Heart right ventricle (tissue), 16 donors: ENCODE measurements around the gene ZNF614. TPM values are rescaled to one million over a fixed set of nuclear protein-coding genes. Genes with fewer than 3 reads are reported as not detected.
"Not testable (repeated sequence)": the region's sequence is repeated elsewhere in the genome, so short reads cannot be mapped to it uniquely, and the experiment has no call there.

Experiments used
- ATAC-seq, 8 donors: fragments of 200-7000 bp; cut with Tn5 transposase; one replicate each; pipeline ENCODE4 v1.9.1; 2020; ENCODE audit warnings: mild to moderate bottlenecking in 8 of 8, moderate library complexity in 8 of 8, moderate number of reproducible peaks in 1 of 8
- DNase-seq, 2 donors: peaks; one replicate each; pipeline ENCODE4 v3.0.0-alpha.2; 2020
- H3K27ac ChIP-seq, 10 donors: fragments of 200-600 bp; sonication (generic) in 2 of 10; one replicate each; pipeline versions ENCODE4 v1.5.0 to v1.8.0; 2020 to 2022; ENCODE audit warnings: mild to moderate bottlenecking in 3 of 10
- H3K27me3 ChIP-seq, 7 donors: fragments of 200-600 bp; one replicate each; pipeline ENCODE4 v1.8.0; 2021 to 2022; ENCODE audit warnings: mild to moderate bottlenecking in 2 of 7
- H3K36me3 ChIP-seq, 9 donors: fragments of 200-600 bp; sonication (generic) in 1 of 9; one replicate each; pipeline versions ENCODE4 v1.5.0 to v1.8.0; 2020 to 2022; ENCODE audit warnings: mild to moderate bottlenecking in 2 of 9
- H3K4me1 ChIP-seq, 9 donors: fragments of 200-600 bp; sonication (generic) in 1 of 9; one replicate each; pipeline versions ENCODE4 v1.5.0 to v1.8.0; 2020 to 2022; ENCODE audit warnings: mild to moderate bottlenecking in 4 of 9
- H3K4me3 ChIP-seq, 10 donors: fragments of 200-600 bp; sonication (generic) in 2 of 10; one replicate each; pipeline versions ENCODE4 v1.5.0 to v1.8.0; 2020 to 2022; ENCODE audit warnings: mild to moderate bottlenecking in 7 of 10, moderate library complexity in 2 of 10
- H3K9me3 ChIP-seq, 11 donors: fragments of 200-600 bp in 10 of 11; sonication (generic) in 2 of 11; one replicate each; pipeline versions ENCODE4 v1.5.0 to v1.8.0; 2013 to 2022; ENCODE audit warnings: mild to moderate bottlenecking in 2 of 11, control low read depth in 1 of 11, moderate library complexity in 1 of 11
- WGBS, 2 donors: extraction: QIAGEN DNeasy Blood & Tissue Kit; methylation state at CpG; one replicate each; pipeline ENCODE4 v1.1.7; 2013; ENCODE audit warnings: inconsistent platforms in 1 of 2; 5-methylcytosine and 5-hydroxymethylcytosine counted together
- intact Hi-C, 10 donors: fragments of 100-400 bp; cut with DNase I; formaldehyde crosslinking; loops; one replicate each; pipeline versions ENCODE4 v1.11.1 to v1.14.2; 2022
- polyA plus RNA-seq, 2 donors: library from polyadenylated mRNA; stranded (reverse); fragments of 200-250 nt; gene quantifications; one replicate each; pipeline ENCODE4 v1.2.3, GENCODE V29; 2013
- total RNA-seq, 10 donors: library from RNA; stranded (reverse); fragmentation: NEBNext Ultra II Directional in 3 of 10; extraction: Animal tissue kit (Norgen Biotek cat#: 25700) in 3 of 10; gene quantifications; one replicate each; pipeline versions ENCODE4 v1.2.1 to v1.2.4, GENCODE V29; 2021 to 2023
- TF ChIP-seq, protein P1 (sequence below), 9 donors: fragments of 200-600 bp; sonication (generic) in 2 of 9; IDR thresholded peaks; one replicate each; pipeline versions ENCODE4 v1.5.0 to v1.8.0; 2021 to 2022; ENCODE audit warnings: antibody characterized with exemption in 9 of 9, mild to moderate bottlenecking in 5 of 9, moderate library complexity in 1 of 9
- donor health status: Arrhythmogenic right ventricular cardiomyopathy.
- donor health status: ischemic (EF 13 %, LVEDD 7.1; RV severe dilation, severe dysfunction).
- donor health status: healthy with polysubstance abuse.
- donor health status: DM: no; HTN: yes; CAD: no.
- donor health status: DM: no; HTN: no; CAD: no.
- donor health status: ischemic (EF 25% LVEDD 6.9; RV normal size, moderate dysfunction).
- donor health status: ischemic (EF 25% LVEDD 5.7; RV mildly dilated, moderate dysfunction).
- donor health status: healthy.
- donor health status: DM: yes; HTN: yes; CAD: no.
- donor health status: Ischemic cardiomyopathy.
- donor health status: ischemic (EF 35%, LVEDD 5.7; RV mildly dilated, moderate dysfunction).
- donor health status: nonischemic (EF 11% LVEDD 7.7; RV severe dilation, severe dysfunction).
- donor health status: DM: yes; HTN: yes; CAD: no.
- donor health status: PGD.
- donor health status: ischemic (EF 29% LVEDD 5.4; RV normal size, mild dysfunction).
- donor health status: nonischemic (EF 23%, LVEDD 6.1; RV moderate dilation, normal function).

Gene ZNF614
- total and polyA plus RNA-seq, 12 donors: 3.0 to 8.4 (median 6.8) TPM

DNA sequence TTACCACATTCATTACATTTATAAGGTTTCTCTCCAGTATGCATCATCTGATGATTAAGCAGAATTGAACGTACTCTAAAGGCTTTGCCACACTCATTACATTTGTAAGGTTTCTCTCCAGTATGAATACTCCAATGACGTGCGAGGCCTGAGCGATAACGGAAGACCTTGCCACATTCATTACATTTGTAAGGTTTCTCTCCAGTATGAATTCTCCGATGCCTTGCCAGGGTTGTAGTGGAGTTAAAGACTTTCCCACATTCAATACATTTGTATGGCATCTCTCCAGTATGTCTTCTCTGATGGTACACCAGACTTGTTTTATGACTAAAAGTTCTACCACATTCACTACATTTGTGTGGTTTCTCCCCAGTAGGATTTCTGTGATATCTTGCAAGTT, 37.2 kb upstream of the ZNF614 start:
- peaks cover 8 to 97% (median 70%) of the 10 kb centered on the region in 9 donors for H3K36me3 ChIP-seq
- no peaks in the 10 kb centered on the region for H3K27me3 ChIP-seq
- ATAC-seq (no peak), DNase-seq (no peak)
- TF ChIP-seq, protein P1, sequence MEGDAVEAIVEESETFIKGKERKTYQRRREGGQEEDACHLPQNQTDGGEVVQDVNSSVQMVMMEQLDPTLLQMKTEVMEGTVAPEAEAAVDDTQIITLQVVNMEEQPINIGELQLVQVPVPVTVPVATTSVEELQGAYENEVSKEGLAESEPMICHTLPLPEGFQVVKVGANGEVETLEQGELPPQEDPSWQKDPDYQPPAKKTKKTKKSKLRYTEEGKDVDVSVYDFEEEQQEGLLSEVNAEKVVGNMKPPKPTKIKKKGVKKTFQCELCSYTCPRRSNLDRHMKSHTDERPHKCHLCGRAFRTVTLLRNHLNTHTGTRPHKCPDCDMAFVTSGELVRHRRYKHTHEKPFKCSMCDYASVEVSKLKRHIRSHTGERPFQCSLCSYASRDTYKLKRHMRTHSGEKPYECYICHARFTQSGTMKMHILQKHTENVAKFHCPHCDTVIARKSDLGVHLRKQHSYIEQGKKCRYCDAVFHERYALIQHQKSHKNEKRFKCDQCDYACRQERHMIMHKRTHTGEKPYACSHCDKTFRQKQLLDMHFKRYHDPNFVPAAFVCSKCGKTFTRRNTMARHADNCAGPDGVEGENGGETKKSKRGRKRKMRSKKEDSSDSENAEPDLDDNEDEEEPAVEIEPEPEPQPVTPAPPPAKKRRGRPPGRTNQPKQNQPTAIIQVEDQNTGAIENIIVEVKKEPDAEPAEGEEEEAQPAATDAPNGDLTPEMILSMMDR (IDR thresholded peaks at IDR 0.05): no peak
- no peak overlapping the region for H3K27ac ChIP-seq
- no peak overlapping the region for H3K4me3 ChIP-seq
- peaks cover 0 to 100% (median 71%) of the 10 kb centered on the region in 11 donors for H3K9me3 ChIP-seq
- no peaks in the 10 kb centered on the region for H3K4me1 ChIP-seq
- intact Hi-C loops: no loop called here
- 99% methylated on average over 6 of the region's 6 CpGs for WGBS, 2 donors

DNA sequence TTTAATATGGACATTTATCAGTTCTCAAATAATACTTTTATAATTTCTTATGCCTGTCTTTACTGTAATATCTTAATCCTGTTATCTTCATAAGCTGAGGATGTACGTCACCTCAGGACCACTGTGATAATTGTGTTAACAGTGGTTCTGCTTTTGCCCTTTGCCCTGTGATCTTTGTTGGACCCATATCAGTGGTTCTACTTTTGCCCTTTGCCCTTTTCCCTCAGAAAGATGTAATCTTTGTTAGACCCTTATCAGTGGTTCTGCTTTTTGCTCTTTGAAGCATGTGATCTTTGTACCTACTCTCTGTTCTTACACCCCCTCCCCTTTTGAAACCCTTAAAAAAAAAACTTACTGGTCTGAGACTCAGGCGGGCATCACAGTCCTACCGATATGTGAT, 28.3 kb upstream of the ZNF614 start:
- H3K4me1 ChIP-seq, H3K4me3 ChIP-seq, DNase-seq, H3K27ac ChIP-seq, H3K27me3 ChIP-seq, intact Hi-C loops, ATAC-seq: not testable (repeated sequence)
- WGBS, 2 donors: 98 to 99% methylated on average over 3 of the region's 3 CpGs
- H3K36me3 ChIP-seq: peaks cover 0 to 20% (median 0%) of the 10 kb centered on the region in 9 donors
- peaks cover 0 to 100% (median 41%) of the 10 kb centered on the region in 11 donors for H3K9me3 ChIP-seq

DNA sequence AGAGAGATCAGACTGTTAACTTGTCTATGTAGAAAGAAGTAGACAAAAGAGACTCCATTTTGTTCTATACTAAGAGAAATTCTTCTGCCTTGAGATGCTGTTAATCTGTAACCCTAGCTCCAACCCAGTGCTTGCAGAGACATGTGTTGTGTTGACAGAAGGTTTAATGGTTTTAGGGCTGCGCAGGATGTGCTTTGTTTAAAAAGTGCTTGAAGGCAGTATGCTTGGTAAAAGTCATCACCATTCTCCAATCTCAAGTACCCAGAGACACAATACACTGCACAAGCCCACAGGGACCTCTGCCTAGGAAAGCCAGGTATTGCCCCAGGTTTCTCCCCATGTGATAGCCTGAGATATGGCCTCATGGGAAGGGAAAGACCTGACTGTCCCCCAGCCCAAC, 23.6 kb upstream of the ZNF614 start:
- peaks cover 0 to 69% (median 23%) of the 10 kb centered on the region in 11 donors for H3K9me3 ChIP-seq
- DNase-seq, ATAC-seq, intact Hi-C loops, H3K4me3 ChIP-seq, H3K27ac ChIP-seq, H3K27me3 ChIP-seq: not testable (repeated sequence)
- H3K4me1 ChIP-seq: peaks cover 0 to 22% (median 11%) of the 10 kb centered on the region in 9 donors
- H3K36me3 ChIP-seq: peaks cover 0 to 11% (median under 1%) of the 10 kb centered on the region in 9 donors
- WGBS, 2 donors: 46 to 100% methylated on average over 1 of the region's 1 CpG

DNA sequence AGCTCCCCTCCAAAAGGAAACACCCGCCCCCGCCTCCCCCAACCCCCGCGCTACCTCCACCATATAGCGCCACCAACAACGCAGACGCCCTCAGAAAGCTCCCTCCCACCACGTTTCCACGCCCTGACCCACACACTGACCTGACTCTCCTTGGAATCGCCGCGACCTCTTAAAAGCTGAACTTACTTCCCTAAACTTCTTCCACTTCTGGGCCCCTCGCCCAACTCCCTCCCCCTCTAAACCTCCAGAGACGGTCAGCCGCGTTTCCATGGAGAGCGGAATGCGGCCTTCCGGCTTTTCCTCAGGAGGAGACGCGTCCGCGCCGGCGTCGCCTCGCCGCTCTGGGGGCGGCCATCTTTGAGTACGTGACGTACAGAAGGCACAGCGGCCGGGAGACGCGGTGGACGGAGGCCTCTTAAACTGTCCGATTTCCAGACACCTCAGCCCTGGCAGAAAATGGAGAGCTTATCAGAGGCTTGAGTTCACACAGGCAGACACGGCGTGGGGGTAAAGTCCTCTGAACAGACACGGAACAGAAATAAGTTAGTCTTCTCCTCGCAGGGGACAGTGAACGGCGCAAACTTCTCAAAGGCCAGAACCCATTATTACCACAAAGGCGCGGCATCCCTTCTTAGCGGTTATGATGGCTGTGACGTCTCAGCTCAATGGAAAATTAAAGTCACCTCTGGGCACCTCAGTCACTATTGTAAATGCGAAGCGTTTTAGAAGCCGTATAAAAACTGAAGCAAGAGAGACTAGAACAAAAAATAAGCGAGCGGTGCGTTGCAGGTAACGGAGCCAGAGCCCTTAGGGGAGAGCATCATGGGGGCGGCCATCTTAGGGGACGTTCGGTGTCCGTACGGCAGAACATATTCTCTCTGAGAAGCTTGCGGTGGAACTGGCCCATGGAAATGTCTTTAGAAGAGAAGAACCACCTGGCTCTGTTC, 20.6 kb upstream of the ZNF614 start, which contains the start of gene ZNF432:
ZNF432 (minus strand) TSS at position 284 of the 947 bp plus-strand sequence. CDS start 1,970 bp downstream, outside the sequence.
- WGBS, 2 donors: 0 to 1% methylated on average over 60 of the region's 60 CpGs
- H3K36me3 ChIP-seq: peaks cover 0 to 36% (median 24%) of the 10 kb centered on the region in 9 donors
- peaks cover 0 to 23% (median 11%) of the 10 kb centered on the region in 9 donors for H3K4me1 ChIP-seq
- TF ChIP-seq, protein P1 (IDR thresholded peaks at IDR 0.05): no peak
- H3K4me3 ChIP-seq: peak within 1 kb of the TSS; percentile 47 to 73 (median 62)
- peak; percentile 97 to 99 (median 99) for ATAC-seq
- intact Hi-C loops: loop anchor here in 6 of 10 donors (2.0 to 5.0 kb wide), 6 partner anchors 20 to 122 kb away; partner anchors contain the start of genes ZNF614 (in 4 of the 6), ZNF615 (in 3 of the 6), ZNF841 (in 2 of the 6) and ZNF350 (in 1 of the 6)
- peak within 1 kb of the TSS; percentile 88 to 99 (median 94) for H3K27ac ChIP-seq
- no peaks in the 10 kb centered on the region for H3K27me3 ChIP-seq
- peak; percentile 95 to 96 for DNase-seq
- peaks cover 0 to 61% (median 12%) of the 10 kb centered on the region in 11 donors for H3K9me3 ChIP-seq

DNA sequence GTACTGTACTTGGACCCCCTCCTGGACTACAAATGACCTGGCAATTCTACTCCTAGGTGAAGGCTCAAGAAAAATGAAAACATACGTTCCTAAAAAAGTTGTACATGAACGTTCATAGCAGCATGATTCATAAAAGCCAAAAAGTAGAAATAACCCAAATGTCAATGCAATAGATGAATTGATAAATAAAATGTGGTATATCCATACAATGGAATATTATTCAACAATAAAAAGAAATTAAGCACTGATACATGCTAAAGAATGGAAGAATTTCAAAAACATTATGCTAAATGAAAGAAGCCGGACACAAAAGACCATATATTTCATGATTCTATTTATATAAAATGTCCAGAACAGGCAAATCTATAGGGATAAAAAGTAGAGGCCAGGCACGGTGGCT, 11.0 kb upstream of the ZNF614 start:
- 98% methylated on average over 4 of the region's 4 CpGs for WGBS, 2 donors
- H3K4me1 ChIP-seq: no peaks in the 10 kb centered on the region
- no peak overlapping the region for H3K4me3 ChIP-seq
- H3K27me3 ChIP-seq: no peaks in the 10 kb centered on the region
- TF ChIP-seq, protein P1 (IDR thresholded peaks at IDR 0.05): no peak
- no peak overlapping the region for H3K27ac ChIP-seq
- intact Hi-C loops: no loop called here
- peaks cover 0 to 93% (median 43%) of the 10 kb centered on the region in 11 donors for H3K9me3 ChIP-seq
- peaks cover 15 to 99% (median 90%) of the 10 kb centered on the region in 9 donors for H3K36me3 ChIP-seq
- no peak for ATAC-seq
- no peak for DNase-seq
